ENCODE measurements around the gene SORCS2.

- no peak for TF ChIP-seq CTCF (IDR thresholded peaks at IDR 0.05)
- no peak for TF ChIP-seq EZH2 (IDR thresholded peaks at IDR 0.05)
- no peak for TF ChIP-seq EZH2phosphoT487 (IDR thresholded peaks at IDR 0.05)
Observed at GRCh38 chr4:7510538-7510937, 318.2 kb downstream of the SORCS2 start.

Data from neural progenitor cell (in vitro differentiated cells).